Right lobe of liver (tissue), 4 donors: ENCODE measurements around the gene DDX51.
"Not testable (repeated sequence)": the region's sequence is repeated elsewhere in the genome, so short reads cannot be mapped to it uniquely, and the experiment has no call there.

Experiments used
- CTCF ChIP-seq, 4 donors: fragments of 200-600 bp in 3 of 4; fragments of 450-650 bp in 1 of 4; IDR thresholded peaks; one replicate each; pipeline versions ENCODE4 v1.5.1 to v1.8.0; 2016 to 2022; ENCODE audit warnings: antibody characterized with exemption in 4 of 4, mild to moderate bottlenecking in 2 of 4
- POLR2A ChIP-seq: fragments of 450-650 bp; IDR thresholded peaks from one replicate; pipeline ENCODE4 v1.6.1; 2017; ENCODE audit warnings: antibody characterized with exemption, mild to moderate bottlenecking
- donor health status: DM: no; HTN: no; CAD: no.
- donor health status: DM: no; HTN: no; CAD: no.
- donor health status: DM: no; HTN: yes; CAD: no.

DNA sequence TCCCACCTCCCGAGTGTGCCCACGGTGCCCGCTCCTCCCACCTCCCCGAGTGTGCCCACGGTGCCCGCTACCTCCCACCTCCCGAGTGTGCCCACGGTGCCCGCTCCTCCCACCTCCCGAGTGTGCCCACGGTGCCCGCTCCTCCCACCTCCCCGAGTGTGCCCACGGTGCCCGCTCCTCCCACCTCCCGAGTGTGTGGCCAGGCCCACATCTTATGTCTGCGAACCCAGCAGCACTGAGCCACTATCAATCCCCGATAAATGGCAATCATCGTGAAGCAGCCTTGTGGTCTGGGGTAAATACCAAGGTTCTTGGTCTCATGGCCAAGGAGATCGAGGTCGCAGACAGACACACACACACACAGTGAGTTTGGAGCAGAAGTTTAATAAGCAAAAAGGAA, 7.9 kb downstream of the DDX51 start:
- not testable (repeated sequence) for TF ChIP-seq POLR2A; CTCF (IDR thresholded peaks at IDR 0.05)
